Activated CD4-positive, alpha-beta memory T cell treated with anti-CD3 and anti-CD28 coated beads for 36 hours (primary cell): ENCODE data around the gene HEMK1. TPM values are rescaled to one million over a fixed set of nuclear protein-coding genes. Genes with fewer than 3 reads are reported as not detected.

Source experiments
- CTCF ChIA-PET: fragments of 350-600 bp; sonication (Branson Sonifier 250); formaldehyde crosslinking; loops from one replicate; lab custom pipeline; 2021; ENCODE audit warnings: antibody characterized with exemption, inconsistent platforms; lab: Charles Lee
- POLR2A ChIA-PET: fragments of 350-600 bp; sonication (Branson Sonifier 250); formaldehyde crosslinking; loops from one replicate; lab custom pipeline; 2021; ENCODE audit warnings: antibody characterized with exemption; lab: Charles Lee
- DNase-seq: peaks from one replicate; pipeline ENCODE4 v3.0.0-alpha.2; 2020
- H3K27ac Mint-ChIP-seq: one replicate; pipeline ENCODE4 v1.8.0; 2021; ENCODE audit warnings: mixed read lengths
- H3K27me3 Mint-ChIP-seq: one replicate; pipeline ENCODE4 v1.8.0; 2021; ENCODE audit warnings: mixed read lengths
- H3K36me3 Mint-ChIP-seq: one replicate; pipeline ENCODE4 v1.8.0; 2021; ENCODE audit warnings: mixed read lengths
- H3K4me1 Mint-ChIP-seq: one replicate; pipeline ENCODE4 v1.8.0; 2021; ENCODE audit warnings: low read depth, mixed read lengths
- H3K4me3 Mint-ChIP-seq: one replicate; pipeline ENCODE4 v1.8.0; 2021; ENCODE audit warnings: mild to moderate bottlenecking, mixed read lengths
- H3K9me3 Mint-ChIP-seq: one replicate; pipeline ENCODE4 v1.8.0; 2021; ENCODE audit warnings: mixed read lengths
- intact Hi-C: fragments of 100-400 bp; cut with micrococcal nuclease; formaldehyde crosslinking; loops from one replicate; pipeline ENCODE4 v1.15.1; 2023
- total RNA-seq, 2 experiments: library from RNA; stranded (reverse); gene quantifications; one replicate each; pipeline ENCODE4 v1.2.3, GENCODE V29; 2021

The HEMK1 gene
- total RNA-seq, 2 experiments from 2014 or later: 78.7 to 82.6 TPM

DNA sequence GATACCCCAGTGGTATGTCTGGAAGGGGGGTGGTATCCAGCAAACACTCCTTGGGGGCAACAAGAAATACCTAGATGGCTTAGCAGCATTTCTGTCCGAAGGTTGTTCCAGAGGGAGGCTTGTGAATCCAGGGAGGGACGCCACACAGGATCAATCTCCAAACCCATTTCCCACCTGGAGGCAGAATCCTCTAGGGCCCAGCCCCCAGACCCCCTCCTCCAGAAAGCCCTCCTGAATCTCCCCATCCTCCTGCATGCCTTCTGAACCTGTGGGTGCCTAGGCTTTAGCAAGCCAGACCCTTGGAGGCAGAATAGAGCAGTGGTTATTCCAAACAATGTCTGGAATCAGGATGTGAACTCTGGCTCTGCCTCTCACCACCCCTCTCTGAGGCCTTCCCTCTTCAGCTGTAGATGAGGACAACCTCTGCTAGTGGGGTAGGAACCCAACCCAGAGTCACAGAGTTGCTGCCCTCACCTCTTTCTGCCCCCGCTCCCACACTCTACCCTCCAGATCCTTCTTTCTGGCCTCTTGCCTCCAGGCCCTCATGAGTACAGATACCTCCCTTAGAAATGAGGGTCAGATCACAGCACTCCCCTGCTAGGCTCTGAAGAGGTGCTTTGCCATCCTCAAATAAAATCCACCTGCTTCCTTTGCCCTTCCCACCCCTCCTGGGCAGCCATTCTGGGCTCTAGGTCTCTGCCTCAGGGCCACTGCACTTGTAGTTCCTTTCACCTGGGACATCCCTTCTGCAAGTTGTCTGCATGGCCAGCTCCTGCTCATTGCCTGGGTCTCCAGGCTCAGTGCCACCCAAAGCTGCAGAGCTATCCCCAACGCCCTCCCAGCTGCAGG is 34.2 kb downstream of the HEMK1 start:
- Mint-ChIP-seq H3K36me3 (peaks cover 86% of the 10 kb centered on the region), H3K9me3 (no peaks in the 10 kb centered on the region), H3K27ac (peak overlapping the region; percentile 100), H3K27me3 (no peaks in the 10 kb centered on the region), H3K4me3 (peak overlapping the region; percentile 98), H3K4me1 (peaks cover 79% of the 10 kb centered on the region)
- CTCF ChIA-PET: interaction anchor here (7.8 to 20.7 kb wide), 3 partner anchors 9 to 31 kb away, joined by 163 to 908 read pairs (median 221); partner anchors contain the start of genes C3orf18, CISH, HEMK1 and MAPKAPK3
- DNase-seq: peak; percentile 43
- intact Hi-C loops: loop anchor here (5.0 to 10.0 kb wide), 3 partner anchors 261 to 1671 kb away; partner anchors contain the start of genes GNAI2, RASSF1 and WDR82
- POLR2A ChIA-PET: interaction anchor here (1.2 to 24.8 kb wide), 4 partner anchors 10 to 30 kb away, joined by 3 to 1013 read pairs (median 571); partner anchors contain the start of genes C3orf18, CISH, HEMK1 and MAPKAPK3

DNA sequence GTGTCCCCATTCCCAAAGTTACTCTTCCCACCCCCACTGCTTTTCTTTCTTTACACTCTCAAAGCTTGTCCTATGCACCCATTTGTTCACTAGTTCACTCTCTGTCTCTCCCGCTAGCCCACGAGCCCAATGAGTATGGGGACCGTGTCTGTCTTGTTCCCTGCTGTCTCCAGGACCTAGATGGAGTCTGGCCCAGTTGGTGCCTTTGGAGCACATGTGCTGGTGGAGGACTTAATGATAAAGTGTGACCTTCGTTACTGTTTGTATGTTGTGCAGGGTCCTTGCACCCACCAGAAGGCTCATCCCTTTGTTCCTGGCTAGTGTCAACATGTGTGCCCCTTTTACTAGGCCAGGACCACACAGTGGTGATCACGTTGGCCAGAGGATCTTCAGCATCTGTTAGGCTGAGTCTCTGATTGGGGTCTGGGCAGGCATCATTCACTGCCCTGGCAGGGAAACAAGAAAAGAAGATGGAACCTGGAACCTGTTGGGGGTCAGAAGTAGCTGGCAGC is 34.8 kb downstream of the HEMK1 start:
- CTCF ChIA-PET: interaction anchor here (7.8 to 20.7 kb wide), 3 partner anchors 9 to 31 kb away, joined by 163 to 908 read pairs (median 221); partner anchors contain the start of genes C3orf18, CISH, HEMK1 and MAPKAPK3
- H3K9me3 Mint-ChIP-seq: no peaks in the 10 kb centered on the region
- H3K27ac Mint-ChIP-seq: peak overlapping the region; percentile 100
- DNase-seq: peak; percentile 22
- no peaks in the 10 kb centered on the region for H3K27me3 Mint-ChIP-seq
- intact Hi-C loops: loop anchor here (5.0 to 10.0 kb wide), 3 partner anchors 262 to 1671 kb away; partner anchors contain the start of genes GNAI2, RASSF1 and WDR82
- H3K36me3 Mint-ChIP-seq: peaks cover 87% of the 10 kb centered on the region
- POLR2A ChIA-PET: interaction anchor here (0.8 to 24.8 kb wide), 4 partner anchors 9 to 31 kb away, joined by 3 to 1013 read pairs (median 571); partner anchors contain the start of genes C3orf18, CISH, HEMK1 and MAPKAPK3
- H3K4me1 Mint-ChIP-seq: peaks cover 76% of the 10 kb centered on the region
- peak overlapping the region; percentile 98 for H3K4me3 Mint-ChIP-seq

DNA sequence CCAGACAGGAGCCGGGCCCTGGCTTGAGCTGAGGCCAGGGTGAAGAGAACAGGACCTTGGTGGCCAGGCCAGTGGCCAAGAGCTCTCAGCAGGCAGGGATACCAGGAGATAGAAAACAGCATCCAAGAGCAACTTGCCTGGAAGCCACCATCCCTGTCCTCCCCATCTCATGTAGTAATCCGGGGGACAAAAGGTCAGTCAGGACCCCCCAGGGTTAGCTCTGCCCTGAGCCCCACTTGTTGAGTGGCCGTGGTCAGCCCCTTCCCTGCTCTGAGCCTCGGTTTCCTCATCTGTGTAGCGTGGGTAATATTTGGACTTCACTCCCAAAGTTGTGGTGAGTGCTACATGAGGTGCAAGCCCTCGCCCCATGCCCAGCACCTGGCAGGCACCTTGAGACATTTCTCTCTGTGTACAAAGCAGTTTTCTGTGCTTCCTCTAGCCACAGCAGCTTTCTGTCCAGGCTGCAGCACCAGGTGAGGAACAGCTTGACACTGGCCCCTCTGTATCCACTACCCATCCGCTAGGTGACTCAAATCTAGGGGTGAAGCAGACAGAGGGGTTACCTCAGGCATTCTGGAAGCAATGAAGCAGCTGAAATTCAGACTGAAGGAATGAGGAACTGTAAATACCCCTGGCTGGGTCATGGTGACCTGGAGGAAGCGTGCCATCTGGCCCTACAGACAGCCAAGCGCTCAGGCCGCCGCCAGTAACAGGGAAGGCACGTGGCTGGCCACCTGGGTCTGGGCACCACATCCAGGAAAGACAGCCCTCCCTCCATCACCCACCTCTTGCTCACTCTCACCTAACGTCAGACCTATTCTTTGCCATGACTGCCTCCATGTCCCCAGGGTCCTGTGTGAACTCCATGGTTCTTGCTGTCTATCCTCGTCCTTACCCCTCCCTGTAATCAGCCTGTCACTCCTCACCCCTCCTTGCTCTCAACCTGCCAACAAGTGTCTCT is 35.6 kb downstream of the HEMK1 start:
- ChIA-PET POLR2A (interaction anchor here (0.7 to 24.8 kb wide), 4 partner anchors 12 to 264 kb away, joined by 3 to 1013 read pairs (median 431); partner anchors contain the start of genes C3orf18, HEMK1 and MAPKAPK3), CTCF (interaction anchor here (7.8 to 20.7 kb wide), 3 partner anchors 8 to 32 kb away, joined by 163 to 908 read pairs (median 221); partner anchors contain the start of genes C3orf18, CISH, HEMK1 and MAPKAPK3)
- peak; percentile 51 for DNase-seq
- Mint-ChIP-seq H3K9me3 (no peaks in the 10 kb centered on the region), H3K36me3 (peaks cover 87% of the 10 kb centered on the region), H3K4me3 (peak overlapping the region; percentile 98), H3K27me3 (no peaks in the 10 kb centered on the region), H3K27ac (peak overlapping the region; percentile 100), H3K4me1 (peaks cover 69% of the 10 kb centered on the region)
- intact Hi-C loops: loop anchor here (5.0 to 10.0 kb wide), 3 partner anchors 263 to 1670 kb away; partner anchors contain the start of genes GNAI2, RASSF1 and WDR82

DNA sequence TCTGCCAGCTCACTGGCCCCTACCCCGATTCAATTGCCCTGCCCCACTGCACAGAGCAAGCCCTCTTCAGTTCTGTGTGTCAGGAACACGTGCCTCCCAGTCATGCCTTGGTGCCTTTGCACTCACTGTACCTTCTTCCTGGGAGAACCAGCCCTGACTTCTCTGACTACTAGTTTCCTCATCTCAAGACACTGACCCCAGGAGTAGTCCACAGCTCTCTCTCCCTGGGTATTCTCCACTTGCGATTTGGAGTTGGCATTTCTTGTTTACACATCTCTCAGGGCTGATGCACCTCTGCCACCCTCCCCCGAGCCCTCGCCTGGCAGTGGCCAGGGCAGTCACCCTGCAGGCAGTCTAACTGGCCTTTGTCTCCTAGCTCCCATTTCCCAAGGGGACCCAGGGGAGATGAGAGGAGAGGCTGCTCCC is 36.6 kb downstream of the HEMK1 start:
- CTCF ChIA-PET: interaction anchor here (2.0 to 20.7 kb wide), 3 partner anchors 7 to 33 kb away, joined by 8 to 908 read pairs (median 163); partner anchors contain the start of genes C3orf18, CISH, HEMK1 and MAPKAPK3
- Mint-ChIP-seq H3K4me3 (peak overlapping the region; percentile 98), H3K9me3 (no peaks in the 10 kb centered on the region), H3K36me3 (peaks cover 90% of the 10 kb centered on the region), H3K4me1 (peaks cover 59% of the 10 kb centered on the region), H3K27me3 (no peaks in the 10 kb centered on the region), H3K27ac (peak overlapping the region; percentile 100)
- POLR2A ChIA-PET: interaction anchor here (0.7 to 24.8 kb wide), 3 partner anchors 16 to 265 kb away, joined by 3 to 1013 read pairs (median 859); partner anchors contain the start of genes C3orf18 and HEMK1
- peak; percentile 52 for DNase-seq
- intact Hi-C loops: loop anchor here (10.0 kb wide), 1 partner anchor 1669 kb away; the partner anchor contains the start of gene WDR82

DNA sequence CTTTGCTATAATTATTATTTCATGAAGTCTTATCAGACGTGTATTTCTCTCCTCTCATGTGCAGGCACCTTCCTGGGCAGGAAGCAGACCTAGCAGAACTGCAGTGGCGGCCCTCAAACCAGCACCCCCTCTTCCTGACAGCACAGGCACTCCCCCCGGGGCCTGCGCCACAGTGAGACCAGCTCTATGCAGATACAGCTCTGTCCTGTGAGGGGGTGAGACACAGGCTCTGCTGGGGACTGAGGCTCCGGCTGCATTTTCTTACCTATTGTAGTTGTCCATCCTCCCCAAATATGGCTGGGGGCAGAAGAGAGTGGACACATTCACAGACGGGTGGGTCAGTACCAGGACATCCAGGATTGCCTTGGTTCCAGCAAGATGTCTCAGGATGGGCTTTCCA is 37.3 kb downstream of the HEMK1 start:
- Mint-ChIP-seq H3K36me3 (peaks cover 96% of the 10 kb centered on the region), H3K9me3 (no peaks in the 10 kb centered on the region), H3K27me3 (no peaks in the 10 kb centered on the region), H3K4me1 (peaks cover 52% of the 10 kb centered on the region), H3K4me3 (peak overlapping the region; percentile 98), H3K27ac (peak overlapping the region; percentile 100)
- intact Hi-C loops: loop anchor here (10.0 kb wide), 1 partner anchor 1668 kb away; the partner anchor contains the start of gene WDR82
- CTCF ChIA-PET: interaction anchor here (2.0 to 20.7 kb wide), 2 partner anchors 16 to 34 kb away, joined by 8 to 908 read pairs; partner anchors contain the start of genes C3orf18 and HEMK1
- peak; percentile 48 for DNase-seq
- POLR2A ChIA-PET: interaction anchor here (1.9 to 24.8 kb wide), 3 partner anchors 16 to 34 kb away, joined by 5 to 1013 read pairs (median 859); partner anchors contain the start of genes C3orf18 and HEMK1

DNA sequence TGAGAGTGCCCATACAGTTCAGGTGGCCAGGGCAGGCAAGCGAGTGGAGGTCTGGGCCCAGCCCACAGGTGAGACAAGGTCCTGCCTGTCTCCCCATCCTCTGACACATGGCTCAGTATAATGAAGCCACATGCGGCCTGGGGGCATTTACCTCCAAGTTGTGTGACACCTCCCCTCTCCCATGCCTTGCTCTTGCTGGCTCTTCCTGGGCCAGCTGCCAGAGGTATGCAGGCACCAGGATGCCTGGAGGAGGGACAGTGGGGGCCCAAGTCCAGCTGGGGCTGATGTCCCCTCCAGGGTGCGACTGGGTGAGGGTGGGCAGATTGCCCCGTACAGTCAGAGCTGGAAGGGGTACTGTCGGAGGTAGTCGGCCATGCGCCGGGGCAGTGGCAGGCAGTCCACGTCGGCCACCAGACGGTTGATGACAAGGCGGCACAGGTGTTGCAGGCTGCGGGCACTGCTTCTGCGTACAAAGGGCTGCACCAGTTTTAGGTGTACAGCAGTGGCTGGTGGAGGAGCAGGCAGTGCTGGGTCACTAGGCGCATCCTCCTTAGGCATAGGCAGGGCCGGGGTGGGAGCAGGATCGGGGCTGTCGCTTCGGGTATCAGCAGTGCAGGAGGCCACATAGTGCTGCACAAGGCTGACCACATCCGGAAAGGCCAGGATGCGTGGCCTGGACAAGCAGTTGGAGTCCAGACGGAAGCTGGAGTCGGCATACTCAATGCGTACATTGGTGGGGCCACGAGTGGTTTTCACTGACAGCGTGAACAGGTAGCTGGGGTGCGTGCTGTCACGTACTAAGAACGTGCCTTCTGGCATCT is 38.2 kb downstream of the HEMK1 start:
- Mint-ChIP-seq H3K27ac (peak overlapping the region; percentile 100), H3K4me3 (peak overlapping the region; percentile 98), H3K9me3 (no peaks in the 10 kb centered on the region), H3K27me3 (peaks cover 6% of the 10 kb centered on the region), H3K4me1 (peaks cover 49% of the 10 kb centered on the region), H3K36me3 (peaks cover 96% of the 10 kb centered on the region)
- ChIA-PET POLR2A (interaction anchor here (1.0 to 24.8 kb wide), 6 partner anchors 10 to 270 kb away, joined by 4 to 1013 read pairs (median 5); partner anchors contain the start of genes C3orf18 and HEMK1), CTCF (interaction anchor here (2.0 to 20.7 kb wide), 3 partner anchors 17 to 35 kb away, joined by 8 to 908 read pairs (median 299); partner anchors contain the start of genes C3orf18 and HEMK1)
- intact Hi-C loops: loop anchor here (10.0 kb wide), 1 partner anchor 1667 kb away; the partner anchor contains the start of gene WDR82
- DNase-seq: peak; percentile 63

DNA sequence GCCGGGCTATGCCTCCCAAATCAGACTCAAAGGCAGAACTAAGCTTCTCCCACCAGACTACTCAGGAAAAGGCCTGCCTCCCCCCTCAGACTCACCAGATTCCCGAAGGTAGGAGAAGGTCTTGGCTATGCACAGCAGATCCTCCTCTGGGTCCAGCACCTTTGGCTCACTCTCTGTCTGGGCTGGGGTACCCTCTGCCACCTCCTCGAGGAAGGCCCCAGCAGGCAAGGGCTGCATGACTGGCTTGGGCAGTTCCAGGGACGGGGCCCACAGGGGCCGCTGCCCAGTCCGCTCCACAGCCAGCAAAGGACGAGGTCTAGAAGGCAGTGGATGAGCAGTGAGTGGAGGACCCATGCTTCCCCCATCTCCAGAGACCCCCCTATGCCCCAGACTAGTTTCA is 39.0 kb downstream of the HEMK1 start:
- peak; percentile 17 for DNase-seq
- H3K4me1 Mint-ChIP-seq: peaks cover 42% of the 10 kb centered on the region
- ChIA-PET CTCF (interaction anchor here (2.9 to 20.7 kb wide), 4 partner anchors 7 to 44 kb away, joined by 10 to 908 read pairs (median 231); partner anchors contain the start of genes C3orf18 and HEMK1), POLR2A (interaction anchor here (1.0 to 24.8 kb wide), 6 partner anchors 10 to 271 kb away, joined by 4 to 1013 read pairs (median 5); partner anchors contain the start of genes C3orf18 and HEMK1)
- peak overlapping the region; percentile 100 for H3K27ac Mint-ChIP-seq
- intact Hi-C loops: loop anchor here (10.0 kb wide), 1 partner anchor 1667 kb away; the partner anchor contains the start of gene WDR82
- H3K9me3 Mint-ChIP-seq: no peaks in the 10 kb centered on the region
- peaks cover 98% of the 10 kb centered on the region for H3K36me3 Mint-ChIP-seq
- peaks cover 6% of the 10 kb centered on the region for H3K27me3 Mint-ChIP-seq
- H3K4me3 Mint-ChIP-seq: peak overlapping the region; percentile 98

DNA sequence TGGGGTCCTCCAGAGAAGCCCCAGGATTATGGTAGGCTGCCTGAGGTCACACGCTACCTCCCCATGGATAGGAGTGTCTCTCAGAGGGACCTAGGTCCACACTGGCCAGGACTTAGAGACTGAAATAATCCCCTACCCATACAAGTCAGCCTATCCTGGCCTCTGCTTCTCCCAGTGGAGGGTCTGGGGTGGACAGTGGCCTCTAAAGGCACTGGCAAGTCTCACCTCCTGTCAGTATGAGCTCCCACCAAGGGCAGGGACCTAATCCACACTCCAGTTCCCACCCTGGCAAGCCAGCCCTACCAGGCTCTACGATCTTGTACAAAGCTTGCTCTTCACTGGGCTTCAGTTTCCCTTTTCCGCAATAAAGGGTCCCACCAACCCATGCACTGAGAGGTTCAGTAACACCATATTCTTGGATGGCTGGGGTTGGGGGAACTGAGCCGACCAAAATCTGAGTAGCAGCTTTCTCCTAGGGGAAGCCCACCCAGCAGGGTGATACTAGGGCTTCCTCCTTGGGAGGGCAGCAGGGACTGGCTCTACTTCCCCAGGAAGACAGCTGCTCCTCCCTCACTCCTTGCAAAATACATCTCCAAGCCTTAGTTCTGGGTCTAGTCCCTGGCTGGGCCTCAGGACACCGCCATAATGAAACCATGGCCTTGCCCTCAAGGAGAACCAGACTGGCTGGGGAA is 39.9 kb downstream of the HEMK1 start:
- Mint-ChIP-seq H3K27ac (peak overlapping the region; percentile 100), H3K27me3 (peaks cover 6% of the 10 kb centered on the region), H3K4me3 (peak overlapping the region; percentile 98), H3K9me3 (no peaks in the 10 kb centered on the region), H3K36me3 (peaks cover 98% of the 10 kb centered on the region), H3K4me1 (peaks cover 40% of the 10 kb centered on the region)
- CTCF ChIA-PET: interaction anchor here (1.0 to 20.7 kb wide), 7 partner anchors 8 to 776 kb away, joined by 3 to 908 read pairs (median 10); partner anchors contain the start of genes C3orf18, HEMK1 and MANF
- DNase-seq: peak; percentile 14
- POLR2A ChIA-PET: interaction anchor here (1.2 to 24.8 kb wide), 7 partner anchors 9 to 271 kb away, joined by 4 to 1013 read pairs (median 9); partner anchors contain the start of genes C3orf18, HEMK1 and RASSF1
- intact Hi-C loops: loop anchor here (10.0 kb wide), 1 partner anchor 1666 kb away; the partner anchor contains the start of gene WDR82
